CMK (cell line): ENCODE data around the gene LRMDA.

Experiments
- DNase-seq: peaks from one replicate; pipeline ENCODE4 v3.0.0-alpha.2; 2010; ENCODE audit warnings: low read depth

The LRMDA gene

GRCh38 chr10:76347832-76348231, 916.4 kb downstream of the LRMDA start:
- no peak for DNase-seq

- DNase-seq, result no peak
These were observed 919.2 kb downstream of the LRMDA start for GRCh38 chr10:76350583-76350982.

GRCh38 chr10:76352300-76352699, 920.9 kb downstream of the LRMDA start:
- no peak for DNase-seq

GRCh38 chr10:76353237-76353851, 921.9 kb downstream of the LRMDA start:
- DNase-seq, result no peak

GRCh38 chr10:76354212-76354738, 922.9 kb downstream of the LRMDA start:
- no peak for DNase-seq

GRCh38 chr10:76354921-76355320, 923.5 kb downstream of the LRMDA start:
- DNase-seq, result no peak

- DNase-seq, result no peak
These were observed 925.1 kb downstream of the LRMDA start for GRCh38 chr10:76356557-76356956.

GRCh38 chr10:76357726-76358415, 926.4 kb downstream of the LRMDA start:
- DNase-seq, result no peak

- no peak for DNase-seq
These were observed 927.4 kb downstream of the LRMDA start for GRCh38 chr10:76358743-76359395.

- no peak for DNase-seq
These were observed 944.3 kb downstream of the LRMDA start for GRCh38 chr10:76375761-76376160.

- DNase-seq, result no peak
These were observed 951.0 kb downstream of the LRMDA start for GRCh38 chr10:76382381-76382851.

GRCh38 chr10:76388321-76389023, 957.0 kb downstream of the LRMDA start:
- DNase-seq, result no peak

- no peak for DNase-seq
These were observed 962.7 kb downstream of the LRMDA start for GRCh38 chr10:76393875-76394706.

GRCh38 chr10:76394707-76395042, 963.3 kb downstream of the LRMDA start:
- no peak for DNase-seq

- DNase-seq, result no peak
These were observed 963.8 kb downstream of the LRMDA start for GRCh38 chr10:76395251-76395650.

GRCh38 chr10:76396134-76396533, 964.7 kb downstream of the LRMDA start:
- DNase-seq, result no peak

- no peak for DNase-seq
These were observed 966.0 kb downstream of the LRMDA start for GRCh38 chr10:76397181-76398042.

- DNase-seq, result no peak
These were observed 966.8 kb downstream of the LRMDA start for GRCh38 chr10:76398043-76398710.

GRCh38 chr10:76399226-76399625, 967.8 kb downstream of the LRMDA start:
- DNase-seq, result no peak

GRCh38 chr10:76401006-76401405, 969.6 kb downstream of the LRMDA start:
- no peak for DNase-seq
